OCI-LY3 (cell line): Measurements from ENCODE around the gene VIPR2.

Experiments used
- H2AFZ ChIP-seq: fragments of 200-600, 300-600 bp; shearing (Covaris generic); 2 replicates; pipeline ENCODE4 v1.6.0; 2014; ENCODE audit warnings: antibody characterized with exemption, low read depth, low read length
- H3K27ac ChIP-seq: fragments of 200-600, 300-600 bp; sonication (generic); 2 replicates; pipeline ENCODE4 v1.5.1; 2014; ENCODE audit warnings: mild to moderate bottlenecking, low read length, moderate library complexity, mixed read lengths
- H3K27me3 ChIP-seq: fragments of 200-600, 300-600 bp; sonication (generic); 2 replicates; pipeline ENCODE4 v1.6.1; 2014; ENCODE audit warnings: low read depth, low read length, mixed read lengths
- H3K36me3 ChIP-seq: fragments of 200-600, 300-600 bp; sonication (generic); replicated peaks from 2 replicates; pipeline ENCODE3; 2014; ENCODE audit warnings: low read depth, low read length, mixed read lengths
- H3K4me1 ChIP-seq: fragments of 300-600, 200-600 bp; sonication (generic); 2 replicates; pipeline ENCODE4 v1.6.1; 2014; ENCODE audit warnings: low read length, mixed read lengths
- H3K4me2 ChIP-seq: fragments of 200-600, 300-600 bp; sonication (generic); 2 replicates; pipeline ENCODE4 v1.6.1; 2014; ENCODE audit warnings: low read length, mixed read lengths
- H3K4me3 ChIP-seq: fragments of 300-600, 200-600 bp; sonication (generic); 2 replicates; pipeline ENCODE4 v1.5.1; 2014; ENCODE audit warnings: antibody characterized with exemption, mild to moderate bottlenecking, low read length, moderate library complexity
- H3K79me2 ChIP-seq: fragments of 300-600, 200-600 bp; shearing (Covaris generic); 2 replicates; pipeline ENCODE4 v1.6.1; 2014; ENCODE audit warnings: mild to moderate bottlenecking, low read length, mixed read lengths
- H3K9ac ChIP-seq: fragments of 300-600, 200-600 bp; shearing (Covaris generic); 2 replicates; pipeline ENCODE4 v1.6.0; 2014; ENCODE audit warnings: mild to moderate bottlenecking, low read length, moderate library complexity
- H3K9me3 ChIP-seq: fragments of 200-600, 300-600 bp; shearing (Covaris generic); 2 replicates; pipeline ENCODE4 v1.6.1; 2014; ENCODE audit warnings: low read length, mixed read lengths; ENCODE audit not compliant: insufficient read depth
- H4K20me1 ChIP-seq: fragments of 200-600, 300-600 bp; sonication (generic); 2 replicates; pipeline ENCODE4 v1.6.1; 2016; ENCODE audit warnings: low read length, mixed read lengths; ENCODE audit not compliant: insufficient read depth
- EZH2phosphoT487 ChIP-seq: fragments of 200-600 bp; shearing (Covaris generic); IDR thresholded peaks from 2 replicates; pipeline ENCODE4 v1.6.1; 2018; ENCODE audit warnings: antibody characterized with exemption, mixed run types, low read depth
- TF ChIP-seq, protein P1 (sequence below): fragments of 200-600, 300-600 bp; sonication (generic); IDR thresholded peaks from 2 replicates; pipeline ENCODE4 v1.5.1; 2014; ENCODE audit warnings: antibody characterized with exemption, low read length, low read depth

The VIPR2 gene

DNA sequence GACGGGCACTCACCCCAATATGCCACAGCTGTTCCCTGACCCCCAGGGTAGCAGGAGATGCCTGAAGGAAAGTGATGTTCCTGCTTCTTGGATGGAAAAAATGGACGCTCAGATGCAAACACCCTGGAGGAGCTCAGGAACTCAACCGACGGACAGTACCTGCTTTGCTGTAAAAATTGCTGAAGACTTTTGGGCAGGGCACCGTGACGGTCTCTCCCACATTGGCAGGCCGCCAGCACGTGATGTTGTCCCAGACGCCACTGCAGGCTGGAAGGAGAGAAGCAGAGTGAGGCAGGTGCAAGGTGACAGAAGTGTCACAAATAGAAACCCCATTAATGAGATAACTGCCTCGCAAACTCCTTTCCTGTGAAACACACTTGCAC, 35.0 kb downstream of the VIPR2 start:
- no peaks in the 10 kb centered on the region for H3K79me2 ChIP-seq
- H3K27ac ChIP-seq, result no peak overlapping the region
- no peak overlapping the region for H2AFZ ChIP-seq
- peaks cover 26% of the 10 kb centered on the region for H3K27me3 ChIP-seq
- no peak overlapping the region for H3K4me2 ChIP-seq
- no peaks in the 10 kb centered on the region for H4K20me1 ChIP-seq
- no peak overlapping the region for H3K9ac ChIP-seq
- no peaks in the 10 kb centered on the region for H3K36me3 ChIP-seq
- TF ChIP-seq, protein P1, sequence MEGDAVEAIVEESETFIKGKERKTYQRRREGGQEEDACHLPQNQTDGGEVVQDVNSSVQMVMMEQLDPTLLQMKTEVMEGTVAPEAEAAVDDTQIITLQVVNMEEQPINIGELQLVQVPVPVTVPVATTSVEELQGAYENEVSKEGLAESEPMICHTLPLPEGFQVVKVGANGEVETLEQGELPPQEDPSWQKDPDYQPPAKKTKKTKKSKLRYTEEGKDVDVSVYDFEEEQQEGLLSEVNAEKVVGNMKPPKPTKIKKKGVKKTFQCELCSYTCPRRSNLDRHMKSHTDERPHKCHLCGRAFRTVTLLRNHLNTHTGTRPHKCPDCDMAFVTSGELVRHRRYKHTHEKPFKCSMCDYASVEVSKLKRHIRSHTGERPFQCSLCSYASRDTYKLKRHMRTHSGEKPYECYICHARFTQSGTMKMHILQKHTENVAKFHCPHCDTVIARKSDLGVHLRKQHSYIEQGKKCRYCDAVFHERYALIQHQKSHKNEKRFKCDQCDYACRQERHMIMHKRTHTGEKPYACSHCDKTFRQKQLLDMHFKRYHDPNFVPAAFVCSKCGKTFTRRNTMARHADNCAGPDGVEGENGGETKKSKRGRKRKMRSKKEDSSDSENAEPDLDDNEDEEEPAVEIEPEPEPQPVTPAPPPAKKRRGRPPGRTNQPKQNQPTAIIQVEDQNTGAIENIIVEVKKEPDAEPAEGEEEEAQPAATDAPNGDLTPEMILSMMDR, result no peak
- TF ChIP-seq EZH2phosphoT487, result no peak
- no peak overlapping the region for H3K4me3 ChIP-seq
- H3K9me3 ChIP-seq, result no peaks in the 10 kb centered on the region
- no peaks in the 10 kb centered on the region for H3K4me1 ChIP-seq

DNA sequence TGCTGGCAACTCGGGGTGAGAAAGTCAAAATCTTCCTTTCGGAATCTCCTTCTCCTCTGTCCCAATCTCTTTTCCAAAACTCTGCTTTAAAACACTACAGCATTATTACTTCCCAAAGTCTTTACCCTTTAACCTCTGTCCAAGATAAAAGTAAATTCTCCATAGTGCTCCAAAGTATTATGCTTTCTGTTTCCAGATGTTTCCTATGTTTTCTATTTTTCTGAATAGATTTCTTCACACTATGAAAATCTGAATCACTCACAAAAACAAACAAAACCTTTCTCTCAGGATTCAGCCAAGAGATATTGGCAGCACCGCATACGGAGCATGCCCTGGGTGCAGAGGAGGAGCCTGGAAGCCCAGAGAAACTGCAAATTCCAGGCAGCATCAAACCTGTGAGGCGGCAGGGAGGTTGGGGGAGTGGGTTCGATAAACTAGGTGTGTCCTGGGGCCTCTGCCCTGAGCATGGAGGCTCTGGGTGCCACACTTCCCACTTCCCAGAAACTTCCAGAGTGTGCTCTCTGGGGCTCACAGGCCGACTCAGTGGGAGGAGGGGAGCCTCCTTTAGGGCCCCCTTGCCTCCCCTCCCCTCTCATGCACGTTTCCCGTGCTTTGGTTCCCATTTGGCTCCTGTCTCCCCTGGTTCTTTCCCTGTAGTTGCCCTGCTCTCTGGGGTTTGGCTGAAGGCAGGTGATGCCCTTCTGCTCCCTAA, 35.6 kb downstream of the VIPR2 start:
- Histone ChIP-seq H3K4me1 (no peaks in the 10 kb centered on the region), H3K79me2 (no peaks in the 10 kb centered on the region), H3K27me3 (peaks cover 24% of the 10 kb centered on the region), H3K4me2 (no peak overlapping the region), H3K9me3 (no peaks in the 10 kb centered on the region), H3K9ac (no peak overlapping the region), H2AFZ (no peak overlapping the region), H3K27ac (no peak overlapping the region), H3K4me3 (no peak overlapping the region), H4K20me1 (no peaks in the 10 kb centered on the region), H3K36me3 (no peaks in the 10 kb centered on the region)
- TF ChIP-seq EZH2phosphoT487, result no peak
- TF ChIP-seq, protein P1, result no peak

DNA sequence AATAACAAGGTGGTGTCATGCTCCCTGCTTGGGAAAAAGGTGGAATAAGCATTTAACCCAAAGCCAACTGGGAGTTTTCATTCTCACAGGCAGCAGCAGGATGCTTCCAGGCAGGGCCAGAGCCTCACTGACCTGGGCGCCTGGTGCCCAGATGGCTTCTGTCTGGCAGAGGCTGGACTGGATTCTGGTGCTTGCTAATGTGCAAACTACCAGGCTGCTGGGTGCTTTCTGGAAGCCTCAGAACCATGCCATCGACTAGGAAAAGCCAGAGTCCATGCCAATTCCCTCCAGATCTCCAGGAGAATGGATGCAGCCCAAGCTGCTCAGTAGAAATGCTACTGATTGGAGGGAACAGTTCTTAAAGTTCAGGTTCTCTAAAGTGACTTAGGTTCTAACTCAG, 36.2 kb downstream of the VIPR2 start:
- H2AFZ ChIP-seq, result no peak overlapping the region
- H3K4me1 ChIP-seq, result no peaks in the 10 kb centered on the region
- no peak overlapping the region for H3K4me2 ChIP-seq
- no peak overlapping the region for H3K4me3 ChIP-seq
- TF ChIP-seq, protein P1, result no peak
- no peak for TF ChIP-seq EZH2phosphoT487
- H4K20me1 ChIP-seq, result no peaks in the 10 kb centered on the region
- peaks cover 21% of the 10 kb centered on the region for H3K27me3 ChIP-seq
- no peaks in the 10 kb centered on the region for H3K36me3 ChIP-seq
- no peak overlapping the region for H3K27ac ChIP-seq
- no peaks in the 10 kb centered on the region for H3K9me3 ChIP-seq
- no peak overlapping the region for H3K9ac ChIP-seq
- no peaks in the 10 kb centered on the region for H3K79me2 ChIP-seq

DNA sequence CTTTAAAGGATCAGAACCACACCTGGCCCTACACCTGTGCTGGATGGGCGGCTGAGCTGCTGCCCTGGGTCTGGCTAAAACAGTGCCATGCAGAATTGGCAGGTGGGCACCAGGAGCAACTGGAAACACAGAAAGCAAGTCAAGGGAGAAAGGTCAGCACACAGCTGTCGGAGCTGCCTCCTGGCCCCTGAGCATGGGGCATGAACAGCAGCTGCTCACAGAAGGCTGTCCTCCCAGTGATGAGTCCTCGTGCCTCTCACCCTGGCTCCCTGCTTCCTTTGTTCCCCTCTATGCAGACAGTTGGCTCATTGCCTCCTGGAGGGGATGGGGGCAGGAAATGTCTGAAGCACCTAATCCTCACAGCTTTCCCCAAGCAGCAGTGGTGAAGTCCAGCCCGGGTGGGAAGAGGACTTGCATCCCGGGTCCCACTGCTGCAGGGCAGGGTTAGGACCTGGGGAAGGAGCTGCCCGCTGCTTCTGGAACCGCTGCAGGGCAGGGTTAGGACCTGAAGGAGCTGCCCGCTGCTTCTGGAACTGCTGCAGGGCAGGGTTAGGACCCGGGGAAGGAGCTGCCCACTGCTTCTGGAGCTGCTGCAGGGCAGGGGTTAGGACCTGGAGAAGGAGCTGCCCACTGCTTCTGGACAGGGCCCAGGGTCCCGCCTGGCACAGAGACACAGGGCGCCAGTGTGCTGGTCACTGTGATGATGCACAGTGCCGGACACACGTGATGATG, 37.3 kb downstream of the VIPR2 start:
- no peak for TF ChIP-seq EZH2phosphoT487
- TF ChIP-seq, protein P1, result no peak
- Histone ChIP-seq H3K4me3 (no peak overlapping the region), H3K9ac (no peak overlapping the region), H3K9me3 (no peaks in the 10 kb centered on the region), H3K4me2 (no peak overlapping the region), H3K27me3 (peaks cover 17% of the 10 kb centered on the region), H3K36me3 (no peaks in the 10 kb centered on the region), H3K27ac (no peak overlapping the region), H3K4me1 (no peaks in the 10 kb centered on the region), H2AFZ (no peak overlapping the region), H3K79me2 (no peaks in the 10 kb centered on the region), H4K20me1 (no peaks in the 10 kb centered on the region)
